ENCODE data around the gene BNIP1.
"Not testable (repeated sequence)": the region's sequence is repeated elsewhere in the genome, so short reads cannot be mapped to it uniquely, and the experiment has no call there.

DNA sequence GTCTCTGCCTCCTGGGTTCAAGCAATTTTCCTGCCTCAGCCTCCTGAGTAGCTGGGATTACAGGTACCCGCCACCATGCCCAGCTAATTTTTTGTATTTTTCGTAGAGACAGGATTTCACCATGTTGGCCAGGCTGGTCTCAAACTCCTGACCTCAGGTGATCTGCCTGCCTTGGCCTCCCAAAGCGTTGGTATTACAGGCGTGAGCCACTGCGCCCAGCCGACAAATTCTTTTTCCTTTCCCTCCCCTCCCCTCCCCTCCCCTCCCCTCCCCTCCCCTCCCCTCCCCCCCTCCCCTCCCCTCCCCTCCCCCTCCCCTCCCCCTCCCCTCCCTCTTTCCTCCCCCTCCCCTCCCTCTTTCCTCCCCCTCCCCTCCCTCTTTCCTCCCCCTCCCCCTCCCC, 12.2 kb upstream of the BNIP1 start:
- TF ChIP-seq, protein P1, sequence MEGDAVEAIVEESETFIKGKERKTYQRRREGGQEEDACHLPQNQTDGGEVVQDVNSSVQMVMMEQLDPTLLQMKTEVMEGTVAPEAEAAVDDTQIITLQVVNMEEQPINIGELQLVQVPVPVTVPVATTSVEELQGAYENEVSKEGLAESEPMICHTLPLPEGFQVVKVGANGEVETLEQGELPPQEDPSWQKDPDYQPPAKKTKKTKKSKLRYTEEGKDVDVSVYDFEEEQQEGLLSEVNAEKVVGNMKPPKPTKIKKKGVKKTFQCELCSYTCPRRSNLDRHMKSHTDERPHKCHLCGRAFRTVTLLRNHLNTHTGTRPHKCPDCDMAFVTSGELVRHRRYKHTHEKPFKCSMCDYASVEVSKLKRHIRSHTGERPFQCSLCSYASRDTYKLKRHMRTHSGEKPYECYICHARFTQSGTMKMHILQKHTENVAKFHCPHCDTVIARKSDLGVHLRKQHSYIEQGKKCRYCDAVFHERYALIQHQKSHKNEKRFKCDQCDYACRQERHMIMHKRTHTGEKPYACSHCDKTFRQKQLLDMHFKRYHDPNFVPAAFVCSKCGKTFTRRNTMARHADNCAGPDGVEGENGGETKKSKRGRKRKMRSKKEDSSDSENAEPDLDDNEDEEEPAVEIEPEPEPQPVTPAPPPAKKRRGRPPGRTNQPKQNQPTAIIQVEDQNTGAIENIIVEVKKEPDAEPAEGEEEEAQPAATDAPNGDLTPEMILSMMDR (IDR thresholded peaks at IDR 0.05), result not testable (repeated sequence)
- not testable (repeated sequence) for TF ChIP-seq POLR2A (IDR thresholded peaks at IDR 0.05)
